PC-3 (cell line): ENCODE results near the gene THRB. TPM values are rescaled to one million over a fixed set of nuclear protein-coding genes. Genes with fewer than 3 reads are reported as not detected.

Experiments used
- ATAC-seq: fragments of 200-7000 bp; cut with Tn5 transposase; 2 replicates; pipeline ENCODE4 v1.9.1; 2020; ENCODE audit warnings: mild to moderate bottlenecking, moderate library complexity
- BruUV-seq: library from RNA; stranded (reverse); fragments of 400-500 nt; replicated peaks from 2 replicates; lab custom pipeline; 2021; lab: Mats Ljungman, UMichigan
- CTCF ChIA-PET: fragments of 300-600 bp; sonication (Branson Sonifier 250); formaldehyde crosslinking; loops from one replicate; lab custom pipeline; 2022; ENCODE audit warnings: antibody characterized with exemption; lab: Charles Lee
- POLR2A ChIA-PET: fragments of 300-600 bp; sonication (Branson Sonifier 250); formaldehyde crosslinking; loops from one replicate; lab custom pipeline; 2022; ENCODE audit warnings: antibody characterized with exemption; ENCODE audit not compliant: unreplicated experiment; lab: Charles Lee
- DNase-seq: peaks from one replicate; pipeline ENCODE4 v3.0.0-alpha.2; 2015
- H2AFZ ChIP-seq: fragments of 300-600 bp; sonication (generic); 2 replicates; pipeline ENCODE4 v1.6.0; 2016; ENCODE audit warnings: antibody characterized with exemption, low read length
- H3F3A ChIP-seq: fragments of 300-600 bp; sonication (generic); one replicate; pipeline ENCODE4 v1.6.0; 2017; ENCODE audit warnings: antibody characterized with exemption, low read length, control low read depth, mild to moderate bottlenecking; ENCODE audit not compliant: unreplicated experiment
- H3K27ac ChIP-seq: fragments of 300-600 bp; sonication (generic); 2 replicates; pipeline ENCODE4 v1.5.1; 2016; ENCODE audit warnings: mild to moderate bottlenecking, low read length
- H3K27me3 ChIP-seq: fragments of 300-600 bp; sonication (generic); 2 replicates; pipeline ENCODE4 v1.6.1; 2016; ENCODE audit warnings: low read length, mixed read lengths
- H3K36me3 ChIP-seq: fragments of 300-600 bp; sonication (generic); 2 replicates; pipeline ENCODE4 v1.6.1; 2016; ENCODE audit warnings: low read depth, mixed run types, low read length, mixed read lengths
- H3K4me1 ChIP-seq: fragments of 300-600 bp; sonication (generic); 2 replicates; pipeline ENCODE4 v1.5.1; 2016; ENCODE audit warnings: low read length; ENCODE audit not compliant: insufficient read depth
- H3K4me2 ChIP-seq: fragments of 300-600 bp; sonication (generic); 2 replicates; pipeline ENCODE4 v1.6.0; 2016; ENCODE audit warnings: low read length
- H3K4me3 ChIP-seq: fragments of 300-600 bp; sonication (generic); 2 replicates; pipeline ENCODE4 v1.5.1; 2016; ENCODE audit warnings: mild to moderate bottlenecking, low read length, mixed read lengths
- H3K79me2 ChIP-seq: fragments of 300-600 bp; sonication (generic); 2 replicates; pipeline ENCODE4 v1.6.1; 2017; ENCODE audit warnings: low read length, mixed read lengths
- H3K9ac ChIP-seq: fragments of 300-600 bp; sonication (generic); 2 replicates; pipeline ENCODE4 v1.6.0; 2016; ENCODE audit warnings: mild to moderate bottlenecking, low read length
- H3K9me2 ChIP-seq: fragments of 300-600 bp; sonication (generic); replicated peaks from 2 replicates; pipeline ENCODE4 v1.6.1; 2016; ENCODE audit warnings: mixed run types, low read length, mixed read lengths
- H3K9me3 ChIP-seq: fragments of 300-600 bp; sonication (generic); 2 replicates; pipeline ENCODE4 v1.6.1; 2016; ENCODE audit warnings: low read length, mixed read lengths
- H4K20me1 ChIP-seq: fragments of 300-600 bp; sonication (generic); 2 replicates; pipeline ENCODE4 v1.6.1; 2016; ENCODE audit warnings: low read length, mixed read lengths
- EZH2 ChIP-seq: fragments of 300-600 bp; sonication (generic); IDR thresholded peaks from one replicate; pipeline ENCODE4 v1.6.1; 2017; ENCODE audit warnings: antibody characterized with exemption, mild to moderate bottlenecking, low read length; ENCODE audit not compliant: unreplicated experiment
- EZH2phosphoT487 ChIP-seq: fragments of 300-600 bp; sonication (generic); IDR thresholded peaks from 2 replicates; pipeline ENCODE4 v1.6.1; 2018; ENCODE audit warnings: mild to moderate bottlenecking, antibody characterized with exemption, low read length, borderline replicate concordance
- intact Hi-C: fragments of 100-400 bp; cut with micrococcal nuclease; formaldehyde crosslinking; loops from 2 replicates; pipeline ENCODE4 v1.9.0; 2023
- total RNA-seq: library from RNA; depleted of rRNA; stranded (reverse); fragments of >200 nt; gene quantifications from 2 replicates; pipeline ENCODE4 v1.2.3, GENCODE V29; 2014
- TF ChIP-seq, protein P1 (sequence below): fragments of 300-600 bp; sonication (generic); conservative IDR thresholded peaks from 2 replicates; pipeline ENCODE4 v1.5.1; 2017; ENCODE audit warnings: antibody characterized with exemption, low read depth, mild to moderate bottlenecking, low read length

Gene THRB
- total RNA-seq, 1 experiment from 2014 or later: 9.7 TPM

DNA sequence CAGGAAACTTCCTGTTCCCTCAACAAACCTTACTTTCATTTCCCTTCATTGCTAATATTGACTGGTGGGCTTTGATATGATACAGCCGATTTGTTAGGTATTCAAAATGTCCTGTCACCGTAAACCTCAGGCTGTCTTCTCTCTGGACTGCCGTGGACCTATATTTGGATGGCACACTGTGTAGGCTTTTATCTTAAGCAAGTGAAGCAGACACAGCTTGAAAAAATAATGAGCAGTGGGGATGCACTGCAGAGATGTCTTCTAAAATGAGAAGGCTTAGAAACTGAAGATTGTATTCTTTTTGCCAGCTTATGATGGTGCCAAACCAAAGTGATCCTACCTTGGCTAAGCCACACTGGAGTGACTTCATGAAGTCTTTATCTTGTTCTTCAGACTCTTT, 283.3 kb downstream of the THRB start:
- no peaks in the 10 kb centered on the region for H3K36me3 ChIP-seq
- H2AFZ ChIP-seq: no peak overlapping the region
- H3K4me3 ChIP-seq: no peak overlapping the region
- ChIA-PET CTCF (no interaction called here), POLR2A (no interaction called here)
- H3K9me3 ChIP-seq: no peaks in the 10 kb centered on the region
- H3K4me1 ChIP-seq: no peaks in the 10 kb centered on the region
- no peaks in the 10 kb centered on the region for H3K27me3 ChIP-seq
- DNase-seq (no peak), ATAC-seq (no peak)
- H3K4me2 ChIP-seq: no peak overlapping the region
- intact Hi-C loops: no loop called here
- H3K9me2 ChIP-seq: no peaks in the 10 kb centered on the region
- H3K9ac ChIP-seq: no peak overlapping the region
- BruUV-seq: no TSS peak
- no peaks in the 10 kb centered on the region for H3K79me2 ChIP-seq
- H3K27ac ChIP-seq: no peak overlapping the region
- no peaks in the 10 kb centered on the region for H3F3A ChIP-seq
- no peaks in the 10 kb centered on the region for H4K20me1 ChIP-seq
- TF ChIP-seq EZH2 (no peak), EZH2phosphoT487 (no peak)
- TF ChIP-seq, protein P1, sequence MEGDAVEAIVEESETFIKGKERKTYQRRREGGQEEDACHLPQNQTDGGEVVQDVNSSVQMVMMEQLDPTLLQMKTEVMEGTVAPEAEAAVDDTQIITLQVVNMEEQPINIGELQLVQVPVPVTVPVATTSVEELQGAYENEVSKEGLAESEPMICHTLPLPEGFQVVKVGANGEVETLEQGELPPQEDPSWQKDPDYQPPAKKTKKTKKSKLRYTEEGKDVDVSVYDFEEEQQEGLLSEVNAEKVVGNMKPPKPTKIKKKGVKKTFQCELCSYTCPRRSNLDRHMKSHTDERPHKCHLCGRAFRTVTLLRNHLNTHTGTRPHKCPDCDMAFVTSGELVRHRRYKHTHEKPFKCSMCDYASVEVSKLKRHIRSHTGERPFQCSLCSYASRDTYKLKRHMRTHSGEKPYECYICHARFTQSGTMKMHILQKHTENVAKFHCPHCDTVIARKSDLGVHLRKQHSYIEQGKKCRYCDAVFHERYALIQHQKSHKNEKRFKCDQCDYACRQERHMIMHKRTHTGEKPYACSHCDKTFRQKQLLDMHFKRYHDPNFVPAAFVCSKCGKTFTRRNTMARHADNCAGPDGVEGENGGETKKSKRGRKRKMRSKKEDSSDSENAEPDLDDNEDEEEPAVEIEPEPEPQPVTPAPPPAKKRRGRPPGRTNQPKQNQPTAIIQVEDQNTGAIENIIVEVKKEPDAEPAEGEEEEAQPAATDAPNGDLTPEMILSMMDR: no peak

DNA sequence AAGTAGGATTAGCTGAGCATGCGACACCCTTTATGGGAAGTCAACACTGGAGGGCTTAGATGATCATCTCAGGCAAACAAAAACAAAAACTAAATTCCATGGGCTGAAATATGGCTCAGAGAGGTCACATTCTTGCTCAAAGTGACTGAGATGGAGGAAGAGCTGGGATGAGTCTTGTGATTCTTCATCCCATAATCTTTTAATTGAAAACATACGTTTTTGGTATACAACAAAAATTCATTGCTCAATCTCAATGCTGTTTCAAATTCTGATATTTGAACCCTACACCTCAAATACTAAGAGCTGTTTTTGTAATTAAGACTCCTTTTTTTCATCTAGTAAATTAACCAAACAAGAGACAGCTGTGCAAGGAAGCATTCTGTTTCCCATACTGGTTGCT, 292.6 kb downstream of the THRB start:
- CTCF ChIA-PET: no interaction called here
- DNase-seq (no peak), ATAC-seq (no peak)

DNA sequence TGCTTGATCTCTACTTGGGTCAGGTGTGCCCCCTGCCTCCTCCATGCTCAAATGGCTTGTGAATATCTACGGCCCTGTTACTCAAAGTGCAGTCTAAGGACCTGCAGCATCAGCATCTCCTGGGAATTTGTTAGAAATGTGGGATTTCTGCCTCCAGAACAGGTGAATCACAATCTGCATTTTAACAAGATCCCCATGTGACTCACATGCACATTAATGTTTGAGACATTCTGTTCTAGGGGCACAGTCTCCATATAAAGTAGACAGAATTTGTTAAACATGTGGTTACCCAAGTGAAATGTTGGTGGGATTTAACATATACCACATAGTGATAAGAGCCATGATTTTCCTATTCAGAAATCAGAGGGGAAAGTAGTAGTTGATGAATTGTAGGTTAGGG, 293.3 kb downstream of the THRB start:
- no peak for ATAC-seq
- CTCF ChIA-PET: no interaction called here

More for the DNA sequence above, 292.6 kb downstream of the THRB start:
- POLR2A ChIA-PET: no interaction called here
- Histone ChIP-seq H3K27ac (no peak overlapping the region), H3K9me2 (no peaks in the 10 kb centered on the region), H3K4me2 (no peak overlapping the region), H3K27me3 (no peaks in the 10 kb centered on the region), H3K36me3 (no peaks in the 10 kb centered on the region), H3K79me2 (no peaks in the 10 kb centered on the region), H3K9ac (no peak overlapping the region), H3K4me3 (no peak overlapping the region), H3K9me3 (no peaks in the 10 kb centered on the region), H3F3A (no peaks in the 10 kb centered on the region), H4K20me1 (no peaks in the 10 kb centered on the region), H2AFZ (no peak overlapping the region), H3K4me1 (no peaks in the 10 kb centered on the region)
- intact Hi-C loops: no loop called here
- BruUV-seq: no TSS peak
- TF ChIP-seq EZH2phosphoT487: no peak
- TF ChIP-seq EZH2: no peak
- TF ChIP-seq, protein P1: no peak

More for the DNA sequence above, 293.3 kb downstream of the THRB start:
- Histone ChIP-seq H2AFZ (no peak overlapping the region), H3K27ac (no peak overlapping the region), H3K9me3 (no peaks in the 10 kb centered on the region), H3K9ac (no peak overlapping the region), H4K20me1 (no peaks in the 10 kb centered on the region), H3K4me3 (no peak overlapping the region), H3K9me2 (no peaks in the 10 kb centered on the region), H3K4me1 (no peaks in the 10 kb centered on the region), H3K36me3 (no peaks in the 10 kb centered on the region), H3K4me2 (no peak overlapping the region), H3K79me2 (no peaks in the 10 kb centered on the region), H3K27me3 (no peaks in the 10 kb centered on the region), H3F3A (no peaks in the 10 kb centered on the region)
- peak; percentile 33 for DNase-seq
- BruUV-seq: no TSS peak
- POLR2A ChIA-PET: no interaction called here
- intact Hi-C loops: no loop called here
- no peak for TF ChIP-seq EZH2phosphoT487
- no peak for TF ChIP-seq EZH2
- TF ChIP-seq, protein P1: no peak
